Osteoblast (primary cell): Measurements from ENCODE around the gene CHTF18. TPM values are rescaled to one million over a fixed set of nuclear protein-coding genes. Genes with fewer than 3 reads are reported as not detected.

ENCODE experiments used
- DNase-seq: peaks from one replicate; pipeline ENCODE4 v3.0.0; 2011; ENCODE audit warnings: low spot score, mixed read lengths; ENCODE audit not compliant: insufficient read length; ENCODE audit errors: missing footprints
- H2AFZ ChIP-seq: 2 replicates; pipeline ENCODE4 v1.6.0; 2011; ENCODE audit warnings: mild to moderate bottlenecking, low read length
- H3K27ac ChIP-seq: 2 replicates; pipeline ENCODE4 v1.5.1; 2011; ENCODE audit warnings: mild to moderate bottlenecking, low read depth, low read length, moderate library complexity
- H3K27me3 ChIP-seq: 2 replicates; pipeline ENCODE4 v1.6.0; 2012; ENCODE audit warnings: mild to moderate bottlenecking, control low read depth, inconsistent platforms, low read length, moderate library complexity; ENCODE audit not compliant: insufficient read depth
- H3K36me3 ChIP-seq: 2 replicates; pipeline ENCODE4 v1.5.1; 2011; ENCODE audit warnings: mild to moderate bottlenecking, low read length, control low read depth, moderate library complexity; ENCODE audit not compliant: insufficient read depth
- H3K4me1 ChIP-seq: 2 replicates; pipeline ENCODE4 v1.5.1; 2011; ENCODE audit warnings: mild to moderate bottlenecking, low read length, control low read depth, moderate library complexity; ENCODE audit not compliant: insufficient read depth
- H3K4me2 ChIP-seq: 2 replicates; pipeline ENCODE4 v1.6.0; 2011; ENCODE audit warnings: mild to moderate bottlenecking, low read length; ENCODE audit not compliant: insufficient read depth
- H3K4me3 ChIP-seq: fragments of 200-600 bp; sonication (generic); 3 replicates; pipeline ENCODE4 v1.5.1; 2012; ENCODE audit warnings: mild to moderate bottlenecking, low read length, inconsistent platforms; ENCODE audit not compliant: insufficient read depth
- H3K79me2 ChIP-seq: 2 replicates; pipeline ENCODE4 v1.6.0; 2012; ENCODE audit warnings: mild to moderate bottlenecking, low read length, control low read depth, inconsistent platforms; ENCODE audit not compliant: insufficient read depth
- H3K9me3 ChIP-seq: 2 replicates; pipeline ENCODE4 v1.5.1; 2011; ENCODE audit warnings: low read depth, low read length, control low read depth
- H4K20me1 ChIP-seq: 2 replicates; pipeline ENCODE4 v1.6.0; 2012; ENCODE audit warnings: mild to moderate bottlenecking, low read length, control low read depth; ENCODE audit not compliant: insufficient read depth
- CTCF ChIP-seq: IDR thresholded peaks from 2 replicates; pipeline ENCODE4 v1.5.1; 2011; ENCODE audit warnings: mild to moderate bottlenecking, low read depth, low read length, moderate library complexity; ENCODE audit errors: extremely low read depth
- total RNA-seq: library from RNA; depleted of rRNA; stranded (reverse); fragments of >200 nt; gene quantifications from 2 replicates; pipeline ENCODE4 v1.2.3, GENCODE V29; 2012

The CHTF18 gene
- total RNA-seq, 1 donor: 3.3 TPM

GRCh38 chr16:760545-761343 lies 27.7 kb upstream of the CHTF18 start, which contains the start of gene MSLN:
Gene MSLN (plus strand): TSS chr16:760734. CDS start chr16:762681, 1,947 bp downstream.
- H3K79me2 ChIP-seq: no peaks in the 10 kb centered on the region
- H3K4me1 ChIP-seq: no peaks in the 10 kb centered on the region
- H3K9me3 ChIP-seq: no peaks in the 10 kb centered on the region
- no peak within 1 kb of the TSS for H3K27ac ChIP-seq
- no peak within 1 kb of the TSS for H3K4me2 ChIP-seq
- H3K27me3 ChIP-seq: no peaks in the 10 kb centered on the region
- no peak for TF ChIP-seq CTCF
- DNase-seq: no peak
- no peak within 1 kb of the TSS for H3K4me3 ChIP-seq
- H2AFZ ChIP-seq: no peak within 1 kb of the TSS
- H3K36me3 ChIP-seq: no peaks in the 10 kb centered on the region
- no peaks in the 10 kb centered on the region for H4K20me1 ChIP-seq

DNA sequence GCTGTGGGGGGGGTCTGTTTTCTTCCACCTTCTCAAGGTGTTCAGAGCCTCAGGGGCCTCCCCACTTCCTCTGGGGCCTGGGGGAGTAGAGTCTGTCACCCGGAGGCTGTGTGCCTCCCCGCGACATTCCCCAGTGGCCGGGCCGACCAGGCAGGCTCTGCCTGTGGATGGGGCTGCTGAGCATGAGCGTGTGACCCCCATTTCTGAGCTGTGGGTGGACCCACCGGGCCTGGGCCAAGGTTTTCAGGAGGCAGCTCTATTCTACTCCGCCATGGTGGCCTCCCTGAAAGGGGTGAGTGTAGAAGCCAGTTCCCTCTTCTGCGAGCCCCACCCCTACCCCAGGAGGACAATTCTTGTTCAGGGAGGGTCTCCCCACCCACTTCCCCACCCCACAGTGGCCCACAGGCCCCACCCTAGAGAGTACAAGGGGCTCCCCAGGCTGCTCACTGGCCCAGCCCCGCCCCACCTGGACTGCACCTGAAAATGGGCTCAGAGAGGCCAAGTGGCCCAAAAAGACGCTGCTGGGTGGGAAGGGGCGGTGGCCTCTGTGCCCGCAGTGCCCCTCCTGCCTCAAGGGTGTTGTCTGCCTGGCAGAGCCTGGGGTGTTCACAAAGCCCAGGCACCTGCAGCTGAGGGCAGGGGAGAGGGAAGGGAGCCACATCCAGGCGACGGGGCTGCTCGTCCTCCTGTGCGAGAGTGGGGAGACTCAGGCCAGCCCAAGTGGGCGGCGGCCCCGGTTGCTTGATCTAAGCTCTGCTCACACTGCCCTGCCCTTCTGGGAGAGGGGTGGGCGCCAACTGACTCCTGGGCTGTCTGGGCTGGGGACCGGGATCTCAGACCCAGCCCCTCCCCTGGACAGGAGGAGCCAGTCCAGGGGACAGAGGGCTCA lies 26.6 kb upstream of the CHTF18 start:
- no peaks in the 10 kb centered on the region for H3K36me3 ChIP-seq
- no peak for DNase-seq
- no peak overlapping the region for H2AFZ ChIP-seq
- no peaks in the 10 kb centered on the region for H4K20me1 ChIP-seq
- H3K4me3 ChIP-seq: no peak overlapping the region
- no peak for TF ChIP-seq CTCF
- H3K4me1 ChIP-seq: no peaks in the 10 kb centered on the region
- H3K27me3 ChIP-seq: no peaks in the 10 kb centered on the region
- no peaks in the 10 kb centered on the region for H3K79me2 ChIP-seq
- no peak overlapping the region for H3K4me2 ChIP-seq
- H3K27ac ChIP-seq: no peak overlapping the region
- H3K9me3 ChIP-seq: no peaks in the 10 kb centered on the region

GRCh38 chr16:762595-763268 lies 25.7 kb upstream of the CHTF18 start:
- H3K4me3 ChIP-seq: no peak overlapping the region
- no peaks in the 10 kb centered on the region for H3K9me3 ChIP-seq
- no peaks in the 10 kb centered on the region for H3K4me1 ChIP-seq
- H4K20me1 ChIP-seq: no peaks in the 10 kb centered on the region
- no peak for DNase-seq
- no peaks in the 10 kb centered on the region for H3K79me2 ChIP-seq
- no peaks in the 10 kb centered on the region for H3K36me3 ChIP-seq
- no peak overlapping the region for H3K27ac ChIP-seq
- no peaks in the 10 kb centered on the region for H3K27me3 ChIP-seq
- H3K4me2 ChIP-seq: no peak overlapping the region
- TF ChIP-seq CTCF: no peak
- no peak overlapping the region for H2AFZ ChIP-seq
